ENCODE measurements around the gene MLX. TPM values are rescaled to one million over a fixed set of nuclear protein-coding genes. Genes with fewer than 3 reads are reported as not detected.

Gene MLX
- total RNA-seq, 2 donors from 2014 or later, result 31.5 to 41.2 TPM

DNA sequence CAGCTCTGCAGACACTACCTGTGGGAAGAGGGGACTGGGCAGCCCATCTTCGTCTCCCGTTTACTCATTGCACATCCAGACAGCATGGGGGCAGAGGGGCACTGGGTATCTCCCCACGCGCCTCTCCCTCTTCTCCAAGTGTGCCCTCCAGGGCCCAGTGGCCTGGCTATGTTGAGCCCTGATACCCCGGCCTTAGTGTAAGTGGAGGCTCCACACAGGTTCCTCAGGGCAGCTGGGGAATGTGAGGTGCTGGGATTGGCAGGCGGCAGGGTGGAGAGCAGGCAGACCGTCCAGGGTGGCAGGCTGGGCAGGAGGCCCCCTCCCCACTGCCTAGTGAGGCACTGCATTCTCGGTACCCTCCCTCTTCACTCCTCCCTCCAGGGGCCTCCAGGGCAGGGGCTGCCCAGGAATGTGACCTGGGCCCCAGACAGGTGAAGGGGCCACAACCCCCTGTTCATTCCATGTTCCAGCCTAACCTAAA is 44.1 kb upstream of the MLX start:
- DNase-seq (ENCODE audit: low spot score), result no peak
- H3K36me3 ChIP-seq, result no peaks in the 10 kb centered on the region

GRCh38 chr17:42525221-42525620 is 41.7 kb upstream of the MLX start:
- Histone ChIP-seq H3K27me3 (replicated peaks; ENCODE audit: insufficient read depth) (no peaks in the 10 kb centered on the region), H3K4me1 (ENCODE audit: control insufficient read depth in 1 of 2, low read depth in 2 of 2) (peaks cover 33 to 80% of the 10 kb centered on the region in 2 donors), H3K27ac (peak overlapping the region; percentile 96), H3K36me3 (no peaks in the 10 kb centered on the region), H3K9me3 (no peaks in the 10 kb centered on the region), H3K4me3 (no peak overlapping the region)
- DNase-seq (ENCODE audit: low spot score), result no peak
- TF ChIP-seq CTCF (IDR thresholded peaks at IDR 0.05), result no peak
- no peak for ATAC-seq (ENCODE audit: insufficient number of reproducible peaks, low FRiP score, low read depth)

More for the DNA sequence above, 44.1 kb upstream of the MLX start:
- no peak for ATAC-seq (ENCODE audit: insufficient number of reproducible peaks, low FRiP score, low read depth)
- Histone ChIP-seq H3K9me3 (no peaks in the 10 kb centered on the region), H3K4me1 (ENCODE audit: control insufficient read depth in 1 of 2, low read depth in 2 of 2) (peaks cover 54 to 97% of the 10 kb centered on the region in 2 donors), H3K27ac (peak overlapping the region; percentile 96), H3K4me3 (no peak overlapping the region), H3K27me3 (replicated peaks; ENCODE audit: insufficient read depth) (no peaks in the 10 kb centered on the region)
- no peak for TF ChIP-seq CTCF (IDR thresholded peaks at IDR 0.05)

DNA sequence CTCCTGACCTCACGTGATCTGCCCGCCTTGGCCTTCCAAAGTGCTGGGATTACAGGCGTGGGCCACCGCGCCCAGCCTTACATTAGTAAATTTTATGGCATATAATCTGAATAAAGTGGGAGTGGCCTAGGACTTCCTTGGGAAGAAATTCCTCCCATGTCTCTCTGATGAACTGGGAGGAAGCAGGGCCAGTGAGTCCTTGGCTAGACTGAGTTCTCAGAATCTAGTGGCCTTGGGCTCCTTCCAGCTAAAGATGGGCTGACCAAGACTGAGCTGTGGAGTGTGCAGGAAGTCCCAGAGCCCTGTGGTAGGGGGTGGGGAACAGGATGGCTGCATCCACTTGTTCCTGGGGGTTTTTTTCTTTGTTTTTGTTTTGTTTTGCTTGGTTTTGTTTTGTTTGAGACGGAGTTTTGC is 40.9 kb upstream of the MLX start:
- Histone ChIP-seq H3K4me3 (no peak overlapping the region), H3K36me3 (no peaks in the 10 kb centered on the region), H3K27me3 (replicated peaks; ENCODE audit: insufficient read depth) (no peaks in the 10 kb centered on the region), H3K4me1 (ENCODE audit: control insufficient read depth in 1 of 2, low read depth in 2 of 2) (peaks cover 28 to 80% of the 10 kb centered on the region in 2 donors), H3K9me3 (no peaks in the 10 kb centered on the region), H3K27ac (peak overlapping the region; percentile 40 to 96)
- ATAC-seq (ENCODE audit: insufficient number of reproducible peaks, low FRiP score, low read depth), result no peak
- no peak for DNase-seq (ENCODE audit: low spot score)
- TF ChIP-seq CTCF (IDR thresholded peaks at IDR 0.05), result no peak

DNA sequence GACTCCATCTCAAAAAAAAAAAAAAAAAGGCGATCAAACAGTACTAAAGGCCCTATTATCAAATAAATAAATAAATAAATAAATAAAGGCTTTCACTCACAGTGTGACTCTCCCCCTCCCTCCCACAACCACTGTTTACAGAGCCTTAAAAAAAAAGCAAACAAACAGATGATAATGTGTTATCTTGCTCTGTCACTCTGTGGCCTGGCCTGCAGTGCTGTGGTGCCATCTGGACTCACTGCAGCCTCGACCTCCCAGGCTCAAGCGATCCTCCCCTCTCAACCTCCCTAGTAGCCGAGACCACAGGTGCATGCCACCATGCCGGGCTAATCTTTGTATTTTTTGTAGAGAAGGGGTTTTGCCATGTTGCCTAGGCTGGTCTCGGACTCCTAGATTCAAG is 39.0 kb upstream of the MLX start:
- Histone ChIP-seq H3K36me3 (no peaks in the 10 kb centered on the region), H3K9me3 (no peaks in the 10 kb centered on the region), H3K27ac (no peak overlapping the region), H3K27me3 (replicated peaks; ENCODE audit: insufficient read depth) (no peaks in the 10 kb centered on the region), H3K4me1 (ENCODE audit: control insufficient read depth in 1 of 2, low read depth in 2 of 2) (peaks cover 9 to 68% of the 10 kb centered on the region in 2 donors), H3K4me3 (no peak overlapping the region)
- TF ChIP-seq CTCF (IDR thresholded peaks at IDR 0.05), result no peak
- ATAC-seq (ENCODE audit: insufficient number of reproducible peaks, low FRiP score, low read depth) (no peak), DNase-seq (ENCODE audit: low spot score) (no peak)

- Histone ChIP-seq H3K36me3 (no peaks in the 10 kb centered on the region), H3K9me3 (no peaks in the 10 kb centered on the region), H3K27me3 (replicated peaks; ENCODE audit: insufficient read depth) (no peaks in the 10 kb centered on the region), H3K4me1 (ENCODE audit: control insufficient read depth in 1 of 2, low read depth in 2 of 2) (peaks cover 4 to 57% of the 10 kb centered on the region in 2 donors), H3K27ac (peak overlapping the region in 1 of 2 donors; percentile 82), H3K4me3 (no peak overlapping the region)
- DNase-seq (ENCODE audit: low spot score) (no peak), ATAC-seq (ENCODE audit: insufficient number of reproducible peaks, low FRiP score, low read depth) (no peak)
- TF ChIP-seq CTCF (IDR thresholded peaks at IDR 0.05), result no peak
Measured at GRCh38 chr17:42529061-42529460, 37.8 kb upstream of the MLX start.

All from thoracic aorta (tissue), 2 donors.